Activated CD8-positive, alpha-beta memory T cell treated with anti-CD3 and anti-CD28 coated beads, Interleukin-2, amount 50 U/mL, for 1 hour (primary cell): Measurements from ENCODE around the gene CACNA2D4.

Source experiments
- DNase-seq: peaks from one replicate; pipeline ENCODE4 v3.0.0-alpha.2; 2020; ENCODE audit errors: extremely low read depth

CACNA2D4 gene

GRCh38 chr12:1933342-1934051, 15.0 kb upstream of the CACNA2D4 start:
- no peak for DNase-seq

- no peak for DNase-seq
Observed at GRCh38 chr12:1932264-1932777, 13.9 kb upstream of the CACNA2D4 start.

GRCh38 chr12:1931642-1932041, 13.2 kb upstream of the CACNA2D4 start:
- no peak for DNase-seq

GRCh38 chr12:1930803-1931597, 12.5 kb upstream of the CACNA2D4 start:
- no peak for DNase-seq

GRCh38 chr12:1929985-1930802, 11.7 kb upstream of the CACNA2D4 start:
- DNase-seq = no peak

GRCh38 chr12:1929241-1929984, 11.0 kb upstream of the CACNA2D4 start:
- no peak for DNase-seq

GRCh38 chr12:1928439-1929121, 10.1 kb upstream of the CACNA2D4 start:
- DNase-seq = no peak

- no peak for DNase-seq
Observed at GRCh38 chr12:1927751-1928351, 9.4 kb upstream of the CACNA2D4 start.

GRCh38 chr12:1927051-1927680, 8.7 kb upstream of the CACNA2D4 start:
- no peak for DNase-seq

GRCh38 chr12:1926251-1926657, 7.8 kb upstream of the CACNA2D4 start:
- no peak for DNase-seq

GRCh38 chr12:1925684-1926006, 7.2 kb upstream of the CACNA2D4 start:
- no peak for DNase-seq

GRCh38 chr12:1924996-1925683, 6.7 kb upstream of the CACNA2D4 start:
- no peak for DNase-seq

GRCh38 chr12:1922985-1923384, 4.5 kb upstream of the CACNA2D4 start:
- DNase-seq = no peak

GRCh38 chr12:1922075-1922709, 3.7 kb upstream of the CACNA2D4 start:
- DNase-seq = no peak

GRCh38 chr12:1920971-1921370, 2.5 kb upstream of the CACNA2D4 start:
- no peak for DNase-seq

- DNase-seq = no peak
Observed at GRCh38 chr12:1920436-1920835, 2.0 kb upstream of the CACNA2D4 start.

- no peak for DNase-seq
Observed at GRCh38 chr12:1919763-1920162, 1.3 kb upstream of the CACNA2D4 start.

- no peak for DNase-seq
Observed at GRCh38 chr12:1919284-1919683, 832 bp upstream of the CACNA2D4 start.

- no peak for DNase-seq
Observed at GRCh38 chr12:1918884-1919236, 408 bp upstream of the CACNA2D4 start.
